Measurements from ENCODE around the gene OPA3.

GRCh38 chr19:45508417-45508860, 76.2 kb downstream of the OPA3 start:
- no peak for TF ChIP-seq EZH2 (IDR thresholded peaks at IDR 0.05; ENCODE audit: insufficient read depth, poor library complexity, severe bottlenecking)
- no peak for TF ChIP-seq EZH2phosphoT487 (IDR thresholded peaks at IDR 0.05; ENCODE audit: insufficient read depth, low read depth)
